ENCODE data around the gene KHK.

The KHK gene

GRCh38 chr2:27054721-27055120 lies 31.9 kb upstream of the KHK start:
- Histone ChIP-seq H3K4me1 (ENCODE audit: low read length) (peaks cover 8% of the 10 kb centered on the region; the same call in 1 of the 2 replicates), H4K20me1 (ENCODE audit: insufficient read depth, low read length) (no peaks in the 10 kb centered on the region), H3K27ac (ENCODE audit: low read length) (no peak overlapping the region), H3K9me3 (ENCODE audit: insufficient read depth, low read length) (no peaks in the 10 kb centered on the region), H3K36me3 (replicated peaks; ENCODE audit: low read depth, low read length) (peaks cover 24% of the 10 kb centered on the region), H3K4me3 (ENCODE audit: low read length) (no peak overlapping the region), H3K27me3 (ENCODE audit: low read depth, low read length) (no peaks in the 10 kb centered on the region), H3K79me2 (ENCODE audit: low read length) (no peaks in the 10 kb centered on the region), H3K4me2 (ENCODE audit: low read length) (no peak overlapping the region), H2AFZ (ENCODE audit: low read depth, low read length) (no peak overlapping the region), H3K9ac (ENCODE audit: low read length) (no peak overlapping the region)
- TF ChIP-seq CTCF (IDR thresholded peaks at IDR 0.05; ENCODE audit: low read depth, low read length) (no peak), EZH2phosphoT487 (IDR thresholded peaks at IDR 0.05; ENCODE audit: low read depth) (no peak)

- Histone ChIP-seq H3K36me3 (replicated peaks; ENCODE audit: low read depth, low read length) (peaks cover 24% of the 10 kb centered on the region), H3K27me3 (ENCODE audit: low read depth, low read length) (no peaks in the 10 kb centered on the region), H3K9ac (ENCODE audit: low read length) (no peak overlapping the region), H4K20me1 (ENCODE audit: insufficient read depth, low read length) (no peaks in the 10 kb centered on the region), H2AFZ (ENCODE audit: low read depth, low read length) (no peak overlapping the region), H3K27ac (ENCODE audit: low read length) (no peak overlapping the region), H3K9me3 (ENCODE audit: insufficient read depth, low read length) (no peaks in the 10 kb centered on the region), H3K79me2 (ENCODE audit: low read length) (no peaks in the 10 kb centered on the region), H3K4me3 (ENCODE audit: low read length) (no peak overlapping the region), H3K4me1 (ENCODE audit: low read length) (peaks cover 7% of the 10 kb centered on the region; the same call in 1 of the 2 replicates), H3K4me2 (ENCODE audit: low read length) (no peak overlapping the region)
- TF ChIP-seq EZH2phosphoT487 (IDR thresholded peaks at IDR 0.05; ENCODE audit: low read depth) (no peak), CTCF (IDR thresholded peaks at IDR 0.05; ENCODE audit: low read depth, low read length) (no peak)
Measured at GRCh38 chr2:27057184-27057583, 29.4 kb upstream of the KHK start.

- H3K79me2 ChIP-seq (ENCODE audit: low read length) = no peaks in the 10 kb centered on the region
- no peaks in the 10 kb centered on the region for H4K20me1 ChIP-seq (ENCODE audit: insufficient read depth, low read length)
- no peak overlapping the region for H3K4me2 ChIP-seq (ENCODE audit: low read length)
- no peak overlapping the region for H3K9ac ChIP-seq (ENCODE audit: low read length)
- H3K27me3 ChIP-seq (ENCODE audit: low read depth, low read length) = no peaks in the 10 kb centered on the region
- H3K4me1 ChIP-seq (ENCODE audit: low read length) = no peaks in the 10 kb centered on the region
- no peaks in the 10 kb centered on the region for H3K9me3 ChIP-seq (ENCODE audit: insufficient read depth, low read length)
- H3K36me3 ChIP-seq (replicated peaks; ENCODE audit: low read depth, low read length) = peaks cover 31% of the 10 kb centered on the region
- H3K4me3 ChIP-seq (ENCODE audit: low read length) = no peak overlapping the region
- TF ChIP-seq EZH2phosphoT487 (IDR thresholded peaks at IDR 0.05; ENCODE audit: low read depth) (no peak), CTCF (IDR thresholded peaks at IDR 0.05; ENCODE audit: low read depth, low read length) (no peak)
- no peak overlapping the region for H2AFZ ChIP-seq (ENCODE audit: low read depth, low read length)
- H3K27ac ChIP-seq (ENCODE audit: low read length) = no peak overlapping the region
Measured at GRCh38 chr2:27058210-27058609, 28.4 kb upstream of the KHK start.

- no peaks in the 10 kb centered on the region for H3K9me3 ChIP-seq (ENCODE audit: insufficient read depth, low read length)
- peaks cover 31% of the 10 kb centered on the region for H3K36me3 ChIP-seq (replicated peaks; ENCODE audit: low read depth, low read length)
- TF ChIP-seq EZH2phosphoT487 (IDR thresholded peaks at IDR 0.05; ENCODE audit: low read depth) (no peak), CTCF (IDR thresholded peaks at IDR 0.05; ENCODE audit: low read depth, low read length) (no peak)
- H3K27me3 ChIP-seq (ENCODE audit: low read depth, low read length) = no peaks in the 10 kb centered on the region
- H3K4me2 ChIP-seq (ENCODE audit: low read length) = no peak overlapping the region
- H4K20me1 ChIP-seq (ENCODE audit: insufficient read depth, low read length) = no peaks in the 10 kb centered on the region
- H3K79me2 ChIP-seq (ENCODE audit: low read length) = no peaks in the 10 kb centered on the region
- no peak overlapping the region for H3K9ac ChIP-seq (ENCODE audit: low read length)
- no peak overlapping the region for H2AFZ ChIP-seq (ENCODE audit: low read depth, low read length)
- H3K4me1 ChIP-seq (ENCODE audit: low read length) = no peaks in the 10 kb centered on the region
- H3K27ac ChIP-seq (ENCODE audit: low read length) = no peak overlapping the region
- H3K4me3 ChIP-seq (ENCODE audit: low read length) = no peak overlapping the region
Measured at GRCh38 chr2:27059141-27059820, 27.3 kb upstream of the KHK start.
